Measurements from ENCODE around the gene TSHZ2. TPM values are rescaled to one million over a fixed set of nuclear protein-coding genes. Genes with fewer than 3 reads are reported as not detected.
"Not testable (repeated sequence)": the region's sequence is repeated elsewhere in the genome, so short reads cannot be mapped to it uniquely, and the experiment has no call there.

Gene TSHZ2
- total and polyA plus RNA-seq, 12 donors = 1.5 to 6.2 (median 4.5) TPM

DNA sequence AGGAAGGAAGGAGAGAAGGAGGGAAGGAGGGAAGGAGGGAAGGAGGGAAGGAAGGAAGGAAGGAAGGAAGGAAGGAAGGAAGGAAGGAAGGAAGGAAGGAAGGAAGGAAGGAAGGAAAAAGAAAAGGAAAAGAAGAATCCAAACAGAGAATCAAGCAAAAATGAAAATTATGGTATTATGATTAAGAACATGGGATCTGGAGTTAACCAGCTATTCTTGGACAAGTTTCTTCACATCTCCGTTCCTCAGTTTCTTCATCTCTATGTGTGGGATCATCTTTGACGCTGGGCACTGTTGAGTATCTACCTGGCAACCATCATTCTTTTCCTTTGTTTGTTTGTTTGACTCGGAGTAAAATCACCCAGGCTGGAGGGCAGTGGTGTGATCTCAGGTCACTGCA, 549.9 kb downstream of the TSHZ2 start:
- intact Hi-C loops (cut with DNase I) = no loop called here
- WGBS, 2 donors = 86 to 91% methylated on average over 3 of the region's 3 CpGs
- no peak for TF ChIP-seq CTCF (IDR thresholded peaks at IDR 0.05)

GRCh38 chr20:53522696-53523095, 550.5 kb downstream of the TSHZ2 start:
- 86 to 89% methylated on average over 5 of the region's 5 CpGs for WGBS, 2 donors
- intact Hi-C loops (cut with DNase I) = no loop called here
- no peaks in the 10 kb centered on the region for H3K36me3 ChIP-seq

More for the DNA sequence above, 549.9 kb downstream of the TSHZ2 start:
- Histone ChIP-seq H3K9me3 (no peaks in the 10 kb centered on the region), H3K36me3 (no peaks in the 10 kb centered on the region), H3K4me1 (no peaks in the 10 kb centered on the region), H3K27ac (no peak overlapping the region), H3K27me3 (peaks cover 0 to 3% (median 0%) of the 10 kb centered on the region in 7 donors), H3K4me3 (no peak overlapping the region)
- ATAC-seq (no peak), DNase-seq (no peak)

DNA sequence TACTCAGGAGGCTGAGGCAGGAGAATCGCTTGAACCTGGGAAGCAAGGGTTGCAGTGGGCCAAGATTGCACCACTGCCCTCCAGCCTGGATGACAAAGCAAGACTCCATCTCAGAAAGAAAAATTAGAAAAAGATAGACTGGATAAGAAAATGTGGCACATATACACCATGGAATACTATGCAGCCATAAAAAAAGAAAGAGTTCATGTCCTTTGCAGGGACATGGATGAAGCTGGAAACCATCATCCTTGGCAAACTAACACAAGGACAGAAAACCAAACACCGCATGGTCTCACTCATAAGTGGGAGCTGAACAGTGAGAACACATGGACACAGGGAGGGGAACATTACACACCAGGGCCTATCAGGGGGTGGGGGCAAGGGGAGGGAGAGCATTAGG, 551.5 kb downstream of the TSHZ2 start:
- H3K4me3 ChIP-seq; H3K27ac ChIP-seq; H3K4me1 ChIP-seq; ATAC-seq; intact Hi-C loops (cut with DNase I); H3K9me3 ChIP-seq; H3K36me3 ChIP-seq; H3K27me3 ChIP-seq; DNase-seq: not testable (repeated sequence)
- 94 to 98% methylated on average over 2 of the region's 2 CpGs for WGBS, 2 donors

More at GRCh38 chr20:53522696-53523095, 550.5 kb downstream of the TSHZ2 start:
- ATAC-seq = no peak
- Histone ChIP-seq H3K4me3 (no peak overlapping the region), H3K9me3 (no peaks in the 10 kb centered on the region), H3K4me1 (no peaks in the 10 kb centered on the region), H3K27me3 (no peaks in the 10 kb centered on the region), H3K27ac (no peak overlapping the region)
- DNase-seq = no peak
- TF ChIP-seq CTCF (IDR thresholded peaks at IDR 0.05) = no peak

- no peaks in the 10 kb centered on the region for H3K36me3 ChIP-seq
- WGBS, 2 donors = 74 to 78% methylated on average over 13 of the region's 13 CpGs
- no peak for DNase-seq
- no peaks in the 10 kb centered on the region for H3K27me3 ChIP-seq
- H3K4me1 ChIP-seq = no peaks in the 10 kb centered on the region
- no peak for ATAC-seq
- no peak overlapping the region for H3K27ac ChIP-seq
- H3K4me3 ChIP-seq = no peak overlapping the region
- intact Hi-C loops (cut with DNase I) = no loop called here
- no peak for TF ChIP-seq CTCF (IDR thresholded peaks at IDR 0.05)
- no peaks in the 10 kb centered on the region for H3K9me3 ChIP-seq
These were observed 552.6 kb downstream of the TSHZ2 start for GRCh38 chr20:53524589-53525312.

DNA sequence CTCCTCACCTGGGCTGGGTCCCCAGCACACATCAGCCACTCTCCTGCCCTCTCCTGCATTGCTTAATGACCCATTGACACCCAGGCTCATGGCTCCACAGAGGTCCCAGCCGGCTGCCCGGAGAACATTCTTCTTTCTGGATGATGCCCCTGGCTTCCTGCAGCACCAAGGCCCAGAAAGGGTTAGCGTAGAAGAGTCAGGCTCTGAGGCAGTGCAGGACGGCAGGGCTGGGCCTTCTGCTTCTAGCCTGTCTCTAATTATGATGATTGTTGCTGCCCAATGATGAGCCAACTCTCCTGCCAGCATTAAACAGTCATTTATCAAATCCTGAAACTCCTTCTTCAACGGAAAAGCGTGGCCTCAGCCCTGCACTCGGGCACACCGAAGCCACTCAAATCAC, 555.0 kb downstream of the TSHZ2 start:
- intact Hi-C loops (cut with DNase I) = no loop called here
- WGBS, 2 donors = 88 to 93% methylated on average over 8 of the region's 8 CpGs
- H3K36me3 ChIP-seq = no peaks in the 10 kb centered on the region
- DNase-seq = no peak
- H3K4me3 ChIP-seq = no peak overlapping the region
- H3K27ac ChIP-seq = no peak overlapping the region
- no peaks in the 10 kb centered on the region for H3K9me3 ChIP-seq
- ATAC-seq = no peak
- H3K4me1 ChIP-seq = no peaks in the 10 kb centered on the region
- peaks cover 0 to 9% (median 0%) of the 10 kb centered on the region in 7 donors for H3K27me3 ChIP-seq
- no peak for TF ChIP-seq CTCF (IDR thresholded peaks at IDR 0.05)

Data from heart right ventricle (tissue), 16 donors.